GM19043 (cell line): ENCODE data around the gene DEPDC4.
"Not testable (repeated sequence)": the region's sequence is repeated elsewhere in the genome, so short reads cannot be mapped to it uniquely, and the experiment has no call there.

Source experiments
- ATAC-seq: cut with Tn5 transposase; IDR thresholded peaks from one replicate; pipeline ENCODE4 v1.9.1; 2021; ENCODE audit warnings: low read depth; ENCODE audit not compliant: unreplicated experiment

The DEPDC4 gene

GRCh38 chr12:100265732-100266584, 921 bp downstream of the DEPDC4 start:
- peak; percentile 13 for ATAC-seq

GRCh38 chr12:100265107-100265506, 1.8 kb downstream of the DEPDC4 start:
- not testable (repeated sequence) for ATAC-seq

- ATAC-seq, result no peak
Measured at GRCh38 chr12:100263131-100263530, 3.7 kb downstream of the DEPDC4 start.

GRCh38 chr12:100258127-100258526, 8.8 kb downstream of the DEPDC4 start:
- no peak for ATAC-seq

- ATAC-seq, result no peak
Measured at GRCh38 chr12:100254876-100255275, 12.0 kb downstream of the DEPDC4 start.

- no peak for ATAC-seq
Measured at GRCh38 chr12:100253437-100253836, 13.4 kb downstream of the DEPDC4 start.

GRCh38 chr12:100251917-100252316, 15.0 kb downstream of the DEPDC4 start:
- ATAC-seq, result no peak

GRCh38 chr12:100249941-100250340, 16.9 kb downstream of the DEPDC4 start:
- ATAC-seq, result no peak

- ATAC-seq, result no peak
Measured at GRCh38 chr12:100248886-100249285, 18.0 kb downstream of the DEPDC4 start.

GRCh38 chr12:100247765-100248164, 19.1 kb downstream of the DEPDC4 start:
- no peak for ATAC-seq

GRCh38 chr12:100243137-100243536, 23.7 kb downstream of the DEPDC4 start:
- no peak for ATAC-seq

GRCh38 chr12:100239589-100239988, 27.3 kb downstream of the DEPDC4 start:
- ATAC-seq, result no peak

- ATAC-seq, result no peak
Measured at GRCh38 chr12:100238801-100239200, 28.1 kb downstream of the DEPDC4 start.

- ATAC-seq, result peak; percentile 66
Measured at GRCh38 chr12:100234591-100235304, 32.1 kb downstream of the DEPDC4 start.

GRCh38 chr12:100234166-100234565, 32.7 kb downstream of the DEPDC4 start:
- ATAC-seq, result no peak

- not testable (repeated sequence) for ATAC-seq
Measured at GRCh38 chr12:100231873-100232272, 35.0 kb downstream of the DEPDC4 start.

GRCh38 chr12:100229876-100230275, 37.0 kb downstream of the DEPDC4 start:
- no peak for ATAC-seq

GRCh38 chr12:100229036-100229635, 37.7 kb downstream of the DEPDC4 start:
- no peak for ATAC-seq

GRCh38 chr12:100225491-100225890, 41.4 kb downstream of the DEPDC4 start:
- ATAC-seq, result no peak

GRCh38 chr12:100222173-100222572, 44.7 kb downstream of the DEPDC4 start:
- not testable (repeated sequence) for ATAC-seq

- ATAC-seq, result no peak
Measured at GRCh38 chr12:100221523-100221922, 45.4 kb downstream of the DEPDC4 start.
